HepG2 (cell line): ENCODE measurements around the gene WNT5B. TPM values are rescaled to one million over a fixed set of nuclear protein-coding genes. Genes with fewer than 3 reads are reported as not detected.

Source experiments
- ATAC-seq: fragments of 200-7000 bp; cut with Tn5 transposase; 3 replicates; pipeline ENCODE4 v1.9.1; 2020; ENCODE audit warnings: mild to moderate bottlenecking, moderate library complexity
- BruUV-seq: library from RNA; stranded (reverse); fragments of 400-500 nt; replicated peaks from 2 replicates; lab custom pipeline; 2021; lab: Mats Ljungman, UMichigan
- CTCF ChIA-PET: fragments of 300-600 bp; formaldehyde crosslinking; extraction: SDS; loops from one replicate; lab custom pipeline; 2021; ENCODE audit warnings: low total read pairs, inconsistent platforms, low intra/inter-chr PET ratio; lab: Yijun Ruan, JAX
- POLR2A ChIA-PET: fragments of 350-600 bp; sonication (Branson Sonifier 250); formaldehyde crosslinking; loops from one replicate; lab custom pipeline; 2020; ENCODE audit warnings: antibody characterized with exemption, inconsistent platforms; lab: Yijun Ruan, JAX
- DNase-seq: peaks from one replicate; pipeline ENCODE4 v3.0.0-alpha.2; 2015; ENCODE audit warnings: low spot score
- FAIRE-seq: peaks from 3 replicates; lab custom pipeline; 2011; peaks lifted over from hg19 to GRCh38; lab: Jason Lieb, UNC
- H2AFZ ChIP-seq: one replicate; pipeline ENCODE4 v1.6.1; 2011; ENCODE audit warnings: low read length, inconsistent platforms
- H3K27ac ChIP-seq: fragments of 300-600 bp; 3 replicates; pipeline ENCODE4 v1.8.0; 2011; ENCODE audit warnings: mixed run types, mild to moderate bottlenecking, mixed read lengths, low read length, inconsistent platforms; ENCODE audit not compliant: insufficient read depth; ENCODE audit errors: extremely low read length
- H3K27me3 ChIP-seq, 2 experiments: fragments of 200-600 bp in 1 of 2; 2 replicates in 1 of 2; 3 replicates in 1 of 2; pipeline versions ENCODE4 v1.6.0 to v1.8.0; 2011; ENCODE audit warnings: low read length in 2 of 2, mild to moderate bottlenecking in 2 of 2, moderate library complexity in 2 of 2, inconsistent platforms in 1 of 2; ENCODE audit not compliant: insufficient read depth in 2 of 2, control insufficient read depth in 1 of 2
- H3K36me3 ChIP-seq, 2 experiments: fragments of 200-600 bp in 1 of 2; replicated peaks in 1 of 2; 2 replicates in 1 of 2; 3 replicates in 1 of 2; pipeline versions ENCODE4 v1.5.1 to v1.8.0; 2011; ENCODE audit warnings: low read length in 2 of 2, inconsistent platforms in 1 of 2; ENCODE audit not compliant: insufficient read depth in 2 of 2, control insufficient read depth in 1 of 2
- H3K4me1 ChIP-seq: 2 replicates; pipeline ENCODE4 v1.5.1; 2012; ENCODE audit warnings: low read length, inconsistent platforms; ENCODE audit not compliant: insufficient read depth
- H3K4me2 ChIP-seq: 2 replicates; pipeline ENCODE4 v1.6.0; 2011; ENCODE audit warnings: low read depth, low read length, inconsistent platforms
- H3K4me3 ChIP-seq, 3 experiments: fragments of 200-600 bp in 1 of 3; sonication (generic), shearing (Covaris generic) in 1 of 3; replicated peaks in 1 of 3; 2 replicates each; pipeline ENCODE4 v1.5.1; 2011 to 2016; ENCODE audit warnings: low read length in 3 of 3, inconsistent platforms in 2 of 3, low read depth in 2 of 3, mild to moderate bottlenecking in 2 of 3, control low read depth in 1 of 3, mixed read lengths in 1 of 3; ENCODE audit not compliant: insufficient read depth in 1 of 3
- H3K79me2 ChIP-seq: one replicate; pipeline ENCODE4 v1.6.1; 2011; ENCODE audit warnings: low read length, inconsistent platforms; ENCODE audit not compliant: insufficient read depth
- H3K9ac ChIP-seq: 2 replicates; pipeline ENCODE4 v1.6.0; 2011; ENCODE audit warnings: mild to moderate bottlenecking, low read depth, low read length, inconsistent platforms; ENCODE audit not compliant: insufficient read depth
- H3K9me3 ChIP-seq: 2 replicates; pipeline ENCODE4 v1.5.1; 2012; ENCODE audit warnings: mild to moderate bottlenecking, low read length
- H4K20me1 ChIP-seq: 2 replicates; pipeline ENCODE4 v1.6.0; 2011; ENCODE audit warnings: inconsistent platforms, mild to moderate bottlenecking, low read length, moderate library complexity; ENCODE audit not compliant: insufficient read depth
- ARNT ChIP-seq: fragments of 450-650 bp; IDR thresholded peaks from 2 replicates; pipeline ENCODE4 v1.6.1; 2017
- CBFB ChIP-seq: sonication (generic); formaldehyde crosslinking; IDR thresholded peaks from 2 replicates; pipeline ENCODE4 v1.4.0; 2020; ENCODE audit warnings: missing genetic modification reagents
- CC2D1A ChIP-seq: sonication (generic); formaldehyde crosslinking; IDR thresholded peaks from 2 replicates; pipeline ENCODE4 v1.8.1; 2023; ENCODE audit warnings: mild to moderate bottlenecking, missing genetic modification reagents
- HBP1 ChIP-seq: IDR thresholded peaks from 2 replicates; pipeline ENCODE4 v1.6.1; 2016; ENCODE audit warnings: low read depth, control low read depth
- PHF8 ChIP-seq: sonication (generic); formaldehyde crosslinking; IDR thresholded peaks from 2 replicates; pipeline ENCODE4 v1.5.0; 2020; ENCODE audit warnings: missing genetic modification reagents
- ZBTB14 ChIP-seq: sonication (generic); formaldehyde crosslinking; IDR thresholded peaks from 2 replicates; pipeline ENCODE4 v1.4.0; 2020; ENCODE audit warnings: missing genetic modification reagents
- ZBTB34 ChIP-seq: sonication (generic); formaldehyde crosslinking; IDR thresholded peaks from 2 replicates; pipeline ENCODE4 v1.8.0; 2022; ENCODE audit warnings: mild to moderate bottlenecking, missing genetic modification reagents
- ZBTB39 ChIP-seq: sonication (generic); formaldehyde crosslinking; IDR thresholded peaks from 2 replicates; pipeline ENCODE4 v1.5.0; 2020; ENCODE audit warnings: missing genetic modification reagents
- ZBTB44 ChIP-seq: sonication (generic); formaldehyde crosslinking; IDR thresholded peaks from 2 replicates; pipeline ENCODE4 v1.4.0; 2020; ENCODE audit warnings: missing genetic modification reagents
- ZNF3 ChIP-seq: IDR thresholded peaks from 2 replicates; pipeline ENCODE4 v1.7.0; 2017; ENCODE audit warnings: inconsistent platforms
- ZNF557 ChIP-seq: sonication (generic); formaldehyde crosslinking; IDR thresholded peaks from 2 replicates; pipeline ENCODE4 v1.4.0; 2020; ENCODE audit warnings: missing genetic modification reagents
- ZNF576 ChIP-seq: sonication (generic); formaldehyde crosslinking; IDR thresholded peaks from 2 replicates; pipeline ENCODE4 v1.4.0; 2020; ENCODE audit warnings: mild to moderate bottlenecking, missing genetic modification reagents
- ZNF749 ChIP-seq: sonication (generic); formaldehyde crosslinking; IDR thresholded peaks from 2 replicates; pipeline ENCODE4 v1.8.0; 2022; ENCODE audit warnings: mild to moderate bottlenecking, missing genetic modification reagents, moderate library complexity, borderline replicate concordance
- whole genome bisulfite sequencing: methylation state at CpG from one replicate; pipeline ENCODE4 v1.1.6; 2017; ENCODE audit warnings: low lambda C conversion rate; 5-methylcytosine and 5-hydroxymethylcytosine counted together
- in situ Hi-C: cut with HindIII; loops from 2 replicates; pipeline ENCODE4 v1.10.0; 2017; ENCODE audit warnings: low pct_unique_long_range_greater_than_20kb; ENCODE audit not compliant: extremely low pct_ligation_motif_present
- intact Hi-C: fragments of 100-400 bp; cut with micrococcal nuclease; formaldehyde crosslinking; loops from one replicate; pipeline ENCODE4 v1.10.0; 2022; ENCODE audit not compliant: unreplicated experiment
- polyA plus RNA-seq, 8 experiments: library from polyadenylated mRNA; depleted of rRNA in 3 of 8; stranded (reverse) in 7 of 8; unstranded in 1 of 8; fragments of >200 nt; fragmentation: Illumina TruSeq in 4 of 8; extraction: Trizol in 4 of 8; gene quantifications; 2 replicates each; pipeline versions ENCODE4 v1.2.1 to v1.2.3, GENCODE V29; 2011 to 2016; ENCODE audit warnings: low read depth in 4 of 8, missing spikeins in 1 of 8, mixed read lengths in 1 of 8; ENCODE audit not compliant: insufficient read depth in 1 of 8
- total RNA-seq, 5 experiments: library from RNA; depleted of rRNA; stranded (reverse); fragments of >200 nt; fragmentation: Illumina TruSeq; extraction: Trizol; gene quantifications; 2 replicates each; pipeline ENCODE4 v1.2.3, GENCODE V29; 2016; ENCODE audit warnings: low read depth in 1 of 5

Gene WNT5B
- total and polyA plus RNA-seq, 2 of the 13 experiments (the other 11 are each of a cell fraction or from before 2014, with no cell fraction given), result 0.04 TPM; not detected in 1

- TF ChIP-seq ZBTB34 (CRISPR knock-in tag) (no peak), CBFB (CRISPR knock-in tag) (no peak), PHF8 (CRISPR knock-in tag) (no peak), ZNF576 (CRISPR knock-in tag) (no peak), ZNF3 (CRISPR knock-in tag) (no peak), ZBTB39 (CRISPR knock-in tag) (no peak), ZNF557 (no peak), ZBTB44 (CRISPR knock-in tag) (no peak), ZBTB14 (CRISPR knock-in tag) (no peak), ARNT (no peak), HBP1 (CRISPR knock-in tag) (no peak), CC2D1A (CRISPR knock-in tag) (no peak), ZNF749 (CRISPR knock-in tag) (no peak)
- in situ Hi-C loops, result no loop called here
Observed at GRCh38 chr12:1622406-1622805, 6.6 kb upstream of the WNT5B start.

More at GRCh38 chr12:1622406-1622805, 6.6 kb upstream of the WNT5B start:
- POLR2A ChIA-PET, result no interaction called here
- no peak overlapping the region for H2AFZ ChIP-seq
- H4K20me1 ChIP-seq, result no peaks in the 10 kb centered on the region
- peaks cover 0 to 11% of the 10 kb centered on the region in 2 experiments; a peak in 1 of 5 replicates for H3K27me3 ChIP-seq
- H3K9me3 ChIP-seq, result no peaks in the 10 kb centered on the region
- H3K4me2 ChIP-seq, result no peak overlapping the region
- no peaks in the 10 kb centered on the region for H3K36me3 ChIP-seq
- H3K27ac ChIP-seq, result no peak overlapping the region
- H3K4me3 ChIP-seq, result no peak overlapping the region
- no peak for ATAC-seq
- no peak for DNase-seq
- no peaks in the 10 kb centered on the region for H3K79me2 ChIP-seq
- intact Hi-C loops, result no loop called here
- FAIRE-seq, result no peak
- no TSS peak for BruUV-seq
- no peak overlapping the region for H3K9ac ChIP-seq
- CTCF ChIA-PET, result no interaction called here
- no peaks in the 10 kb centered on the region for H3K4me1 ChIP-seq
- 30% methylated on average over 3 of the region's 3 CpGs for WGBS
